Measurements from ENCODE around the gene GADD45A. TPM values are rescaled to one million over a fixed set of nuclear protein-coding genes. Genes with fewer than 3 reads are reported as not detected.
A peak's percentile ranks its signal among the peaks of the same experiment; 100 is the strongest.

Gene GADD45A
- total and polyA plus RNA-seq, 9 of the 15 experiments (the other 6 are each of a cell fraction or from before 2014, with no cell fraction given): 21.3 to 156 (median 62.1) TPM

DNA sequence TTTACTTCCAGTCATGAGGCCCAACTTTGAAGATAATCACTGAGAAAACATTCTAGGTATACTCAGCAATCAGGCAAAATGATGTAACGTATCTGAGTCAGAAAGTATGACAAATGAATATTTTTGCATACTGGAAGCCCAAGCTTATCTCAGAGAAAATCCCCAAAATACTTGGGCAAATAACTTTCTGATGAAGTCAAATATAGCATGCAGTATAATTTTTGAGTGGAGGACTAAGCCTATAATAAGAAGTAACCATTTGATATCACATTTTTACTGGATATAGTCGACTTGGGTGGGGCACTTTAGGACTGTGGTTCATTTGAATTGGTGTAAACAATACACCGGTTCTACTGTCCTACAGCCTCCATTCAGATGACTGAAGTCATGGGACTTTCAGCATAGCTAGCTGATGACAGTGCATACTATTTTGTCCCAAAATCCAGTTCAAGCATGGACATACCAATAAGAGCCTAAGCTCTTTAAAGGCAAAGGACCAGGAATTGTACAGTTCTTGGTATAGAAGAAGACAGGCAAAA is 2.3 kb upstream of the GADD45A start (continued):
- no peak for TF ChIP-seq MED1 (CRISPR knock-in tag; IDR thresholded peaks at IDR 0.05; ENCODE audit: borderline replicate concordance)
- no peak for TF ChIP-seq HDAC3 (IDR thresholded peaks at IDR 0.05; ENCODE audit: borderline replicate concordance, partially characterized antibody)
- no peak for TF ChIP-seq PHB2 (IDR thresholded peaks at IDR 0.05; ENCODE audit: low read depth)
- no peak for TF ChIP-seq SRSF9 (IDR thresholded peaks at IDR 0.05; ENCODE audit: borderline replicate concordance, low read depth, low read length)
- TF ChIP-seq, protein P1, sequence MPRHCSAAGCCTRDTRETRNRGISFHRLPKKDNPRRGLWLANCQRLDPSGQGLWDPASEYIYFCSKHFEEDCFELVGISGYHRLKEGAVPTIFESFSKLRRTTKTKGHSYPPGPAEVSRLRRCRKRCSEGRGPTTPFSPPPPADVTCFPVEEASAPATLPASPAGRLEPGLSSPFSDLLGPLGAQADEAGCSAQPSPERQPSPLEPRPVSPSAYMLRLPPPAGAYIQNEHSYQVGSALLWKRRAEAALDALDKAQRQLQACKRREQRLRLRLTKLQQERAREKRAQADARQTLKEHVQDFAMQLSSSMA (CRISPR knock-in tag; IDR thresholded peaks at IDR 0.05): no peak
- TF ChIP-seq WHSC1 (IDR thresholded peaks at IDR 0.05; ENCODE audit: low read length): no peak
- TF ChIP-seq ADNP (tag; IDR thresholded peaks at IDR 0.05): no peak
- no peak for TF ChIP-seq STAG1 (CRISPR knock-in tag; IDR thresholded peaks at IDR 0.05; ENCODE audit: borderline replicate concordance)
- TF ChIP-seq, protein P2, sequence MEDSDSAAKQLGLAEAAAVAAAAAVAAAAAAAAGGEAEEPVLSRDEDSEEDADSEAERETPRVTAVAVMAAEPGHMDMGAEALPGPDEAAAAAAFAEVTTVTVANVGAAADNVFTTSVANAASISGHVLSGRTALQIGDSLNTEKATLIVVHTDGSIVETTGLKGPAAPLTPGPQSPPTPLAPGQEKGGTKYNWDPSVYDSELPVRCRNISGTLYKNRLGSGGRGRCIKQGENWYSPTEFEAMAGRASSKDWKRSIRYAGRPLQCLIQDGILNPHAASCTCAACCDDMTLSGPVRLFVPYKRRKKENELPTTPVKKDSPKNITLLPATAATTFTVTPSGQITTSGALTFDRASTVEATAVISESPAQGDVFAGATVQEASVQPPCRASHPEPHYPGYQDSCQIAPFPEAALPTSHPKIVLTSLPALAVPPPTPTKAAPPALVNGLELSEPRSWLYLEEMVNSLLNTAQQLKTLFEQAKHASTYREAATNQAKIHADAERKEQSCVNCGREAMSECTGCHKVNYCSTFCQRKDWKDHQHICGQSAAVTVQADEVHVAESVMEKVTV (CRISPR knock-in tag; IDR thresholded peaks at IDR 0.05): peak; percentile 11; the same call in 1 of the 2 replicates
- TF ChIP-seq, protein P3, sequence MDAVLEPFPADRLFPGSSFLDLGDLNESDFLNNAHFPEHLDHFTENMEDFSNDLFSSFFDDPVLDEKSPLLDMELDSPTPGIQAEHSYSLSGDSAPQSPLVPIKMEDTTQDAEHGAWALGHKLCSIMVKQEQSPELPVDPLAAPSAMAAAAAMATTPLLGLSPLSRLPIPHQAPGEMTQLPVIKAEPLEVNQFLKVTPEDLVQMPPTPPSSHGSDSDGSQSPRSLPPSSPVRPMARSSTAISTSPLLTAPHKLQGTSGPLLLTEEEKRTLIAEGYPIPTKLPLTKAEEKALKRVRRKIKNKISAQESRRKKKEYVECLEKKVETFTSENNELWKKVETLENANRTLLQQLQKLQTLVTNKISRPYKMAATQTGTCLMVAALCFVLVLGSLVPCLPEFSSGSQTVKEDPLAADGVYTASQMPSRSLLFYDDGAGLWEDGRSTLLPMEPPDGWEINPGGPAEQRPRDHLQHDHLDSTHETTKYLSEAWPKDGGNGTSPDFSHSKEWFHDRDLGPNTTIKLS (IDR thresholded peaks at IDR 0.05; ENCODE audit: borderline replicate concordance, low read depth): no peak
- no peak for TF ChIP-seq NR2F6 (CRISPR knock-in tag; IDR thresholded peaks at IDR 0.05)
- TF ChIP-seq CHD1 (IDR thresholded peaks at IDR 0.05; ENCODE audit: low read length): no peak
- TF ChIP-seq CBX3 (IDR thresholded peaks at IDR 0.05; ENCODE audit: borderline replicate concordance in 1 of 2, low read length in 2 of 2): peak in 1 of 2 experiments; percentile 75; a peak in 1 of 3 replicates
- no peak for TF ChIP-seq ZNF3 (CRISPR knock-in tag; IDR thresholded peaks at IDR 0.05)
- TF ChIP-seq PML (IDR thresholded peaks at IDR 0.05; ENCODE audit: low read length): no peak
- no peak for TF ChIP-seq NEUROD1 (IDR thresholded peaks at IDR 0.05; ENCODE audit: borderline replicate concordance, low read depth, low read length, partially characterized antibody)
- no peak for TF ChIP-seq PRPF4 (IDR thresholded peaks at IDR 0.05; ENCODE audit: insufficient read depth, low read depth, low read length, poor library complexity, severe bottlenecking)
- 0 out of 2 replicates have a peak, but pooled peaks have one; percentile 21 for TF ChIP-seq MEF2A (IDR thresholded peaks at IDR 0.05; ENCODE audit: control insufficient read depth, low read depth, low read length)
- TF ChIP-seq, protein P4, sequence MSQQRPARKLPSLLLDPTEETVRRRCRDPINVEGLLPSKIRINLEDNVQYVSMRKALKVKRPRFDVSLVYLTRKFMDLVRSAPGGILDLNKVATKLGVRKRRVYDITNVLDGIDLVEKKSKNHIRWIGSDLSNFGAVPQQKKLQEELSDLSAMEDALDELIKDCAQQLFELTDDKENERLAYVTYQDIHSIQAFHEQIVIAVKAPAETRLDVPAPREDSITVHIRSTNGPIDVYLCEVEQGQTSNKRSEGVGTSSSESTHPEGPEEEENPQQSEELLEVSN (IDR thresholded peaks at IDR 0.05; ENCODE audit: borderline replicate concordance in 1 of 2, extremely low read depth in 1 of 2, insufficient read depth in 1 of 2, insufficient read length in 1 of 2, low read depth in 1 of 2, low read length in 1 of 2, poor library complexity in 1 of 2, severe bottlenecking in 1 of 2): no peak
- TF ChIP-seq NFE2L1 (tag; IDR thresholded peaks at IDR 0.05; ENCODE audit: borderline replicate concordance, low read depth): no peak
- no peak for TF ChIP-seq ETV1 (tag; conservative IDR thresholded peaks at IDR 0.05; ENCODE audit: low read depth)
- peak; percentile 77 for TF ChIP-seq C11orf30 (IDR thresholded peaks at IDR 0.05; ENCODE audit: low read depth)
- no peak for TF ChIP-seq GABPA (tag; conservative IDR thresholded peaks at IDR 0.05; ENCODE audit: low read depth)
- TF ChIP-seq MBD2 (IDR thresholded peaks at IDR 0.05; ENCODE audit: borderline replicate concordance, low read depth): no peak
